HepG2 (cell line): ENCODE results near the gene RGL3. TPM values are rescaled to one million over a fixed set of nuclear protein-coding genes. Genes with fewer than 3 reads are reported as not detected.

ENCODE experiments used
- ARNT2 ChIP-seq: sonication (generic); formaldehyde crosslinking; IDR thresholded peaks from 2 replicates; pipeline ENCODE4 v1.8.0; 2022; ENCODE audit warnings: mild to moderate bottlenecking, low read depth, missing genetic modification reagents, moderate library complexity
- ATAD3A ChIP-seq: sonication (generic); formaldehyde crosslinking; IDR thresholded peaks from 2 replicates; pipeline ENCODE4 v1.4.0; 2020; ENCODE audit warnings: missing genetic modification reagents
- FOXA3 ChIP-seq: IDR thresholded peaks from 2 replicates; pipeline ENCODE4 v1.6.1; 2016; ENCODE audit warnings: missing genetic modification reagents, missing compliant biosample characterization
- GABPB1 ChIP-seq: IDR thresholded peaks from 2 replicates; pipeline ENCODE4 v1.6.1; 2016; ENCODE audit warnings: mild to moderate bottlenecking, missing genetic modification reagents, moderate library complexity, missing compliant biosample characterization
- HNF4A ChIP-seq: sonication (generic); formaldehyde crosslinking; IDR thresholded peaks from 2 replicates; pipeline ENCODE4 v1.4.0; 2020; ENCODE audit warnings: missing genetic modification reagents
- LCORL ChIP-seq, 2 experiments: fragments of 450-650 bp in 1 of 2; sonication (generic) in 1 of 2; formaldehyde crosslinking in 1 of 2; IDR thresholded peaks; 2 replicates each; pipeline versions ENCODE4 v1.5.0 to v1.6.1; 2017 to 2020; ENCODE audit warnings: antibody characterized with exemption in 1 of 2, missing genetic modification reagents in 1 of 2
- MED1 ChIP-seq: sonication (generic); formaldehyde crosslinking; IDR thresholded peaks from 2 replicates; pipeline ENCODE4 v1.4.0; 2020; ENCODE audit warnings: missing genetic modification reagents
- MEF2D ChIP-seq: sonication (generic); formaldehyde crosslinking; IDR thresholded peaks from 2 replicates; pipeline ENCODE4 v1.5.1; 2020; ENCODE audit warnings: mild to moderate bottlenecking, missing genetic modification reagents
- PCBP1 ChIP-seq: fragments of 200-400 bp; formaldehyde crosslinking; IDR thresholded peaks from 2 replicates; pipeline ENCODE4 v1.6.1; 2017; ENCODE audit warnings: mild to moderate bottlenecking, low read depth, low read length, borderline replicate concordance
- RARA ChIP-seq: IDR thresholded peaks from 2 replicates; pipeline ENCODE4 v1.6.1; 2016; ENCODE audit warnings: missing genetic modification reagents, missing compliant biosample characterization
- RELA ChIP-seq: sonication (generic); formaldehyde crosslinking; IDR thresholded peaks from 2 replicates; pipeline ENCODE4 v1.4.0; 2020; ENCODE audit warnings: missing genetic modification reagents
- SAP130 ChIP-seq: IDR thresholded peaks from 2 replicates; pipeline ENCODE4 v1.6.1; 2016; ENCODE audit warnings: low read depth
- ZNF274 ChIP-seq: sonication (generic); formaldehyde crosslinking; IDR thresholded peaks from 2 replicates; pipeline ENCODE4 v1.5.1; 2020; ENCODE audit warnings: mild to moderate bottlenecking, missing genetic modification reagents
- ZNF333 ChIP-seq: sonication (generic); formaldehyde crosslinking; IDR thresholded peaks from 2 replicates; pipeline ENCODE4 v1.4.0; 2020; ENCODE audit warnings: mild to moderate bottlenecking, missing genetic modification reagents, borderline replicate concordance
- ZNF34 ChIP-seq: sonication (generic); formaldehyde crosslinking; IDR thresholded peaks from 2 replicates; pipeline ENCODE4 v1.4.0; 2020; ENCODE audit warnings: mild to moderate bottlenecking, missing genetic modification reagents, borderline replicate concordance
- ZNF720 ChIP-seq: sonication (generic); formaldehyde crosslinking; IDR thresholded peaks from 2 replicates; pipeline ENCODE4 v1.4.0; 2020; ENCODE audit warnings: missing genetic modification reagents
- polyA plus RNA-seq, 8 experiments: library from polyadenylated mRNA; depleted of rRNA in 3 of 8; stranded (reverse) in 7 of 8; unstranded in 1 of 8; fragments of >200 nt; fragmentation: Illumina TruSeq in 4 of 8; extraction: Trizol in 4 of 8; gene quantifications; 2 replicates each; pipeline versions ENCODE4 v1.2.1 to v1.2.3, GENCODE V29; 2011 to 2016; ENCODE audit warnings: low read depth in 4 of 8, missing spikeins in 1 of 8, mixed read lengths in 1 of 8; ENCODE audit not compliant: insufficient read depth in 1 of 8
- total RNA-seq, 5 experiments: library from RNA; depleted of rRNA; stranded (reverse); fragments of >200 nt; fragmentation: Illumina TruSeq; extraction: Trizol; gene quantifications; 2 replicates each; pipeline ENCODE4 v1.2.3, GENCODE V29; 2016; ENCODE audit warnings: low read depth in 1 of 5
- TF ChIP-seq, protein P1 (sequence below): sonication (generic); formaldehyde crosslinking; IDR thresholded peaks from 2 replicates; pipeline ENCODE4 v1.5.1; 2020; ENCODE audit warnings: missing genetic modification reagents, mild to moderate bottlenecking, borderline replicate concordance
- TF ChIP-seq, protein P2 (sequence below): IDR thresholded peaks from 2 replicates; pipeline ENCODE4 v1.4.0; 2020; ENCODE audit warnings: mild to moderate bottlenecking, missing genetic modification reagents

RGL3 gene
- total and polyA plus RNA-seq, 2 of the 13 experiments (the other 11 are each of a cell fraction or from before 2014, with no cell fraction given), result 4.2 to 7.6 TPM

DNA sequence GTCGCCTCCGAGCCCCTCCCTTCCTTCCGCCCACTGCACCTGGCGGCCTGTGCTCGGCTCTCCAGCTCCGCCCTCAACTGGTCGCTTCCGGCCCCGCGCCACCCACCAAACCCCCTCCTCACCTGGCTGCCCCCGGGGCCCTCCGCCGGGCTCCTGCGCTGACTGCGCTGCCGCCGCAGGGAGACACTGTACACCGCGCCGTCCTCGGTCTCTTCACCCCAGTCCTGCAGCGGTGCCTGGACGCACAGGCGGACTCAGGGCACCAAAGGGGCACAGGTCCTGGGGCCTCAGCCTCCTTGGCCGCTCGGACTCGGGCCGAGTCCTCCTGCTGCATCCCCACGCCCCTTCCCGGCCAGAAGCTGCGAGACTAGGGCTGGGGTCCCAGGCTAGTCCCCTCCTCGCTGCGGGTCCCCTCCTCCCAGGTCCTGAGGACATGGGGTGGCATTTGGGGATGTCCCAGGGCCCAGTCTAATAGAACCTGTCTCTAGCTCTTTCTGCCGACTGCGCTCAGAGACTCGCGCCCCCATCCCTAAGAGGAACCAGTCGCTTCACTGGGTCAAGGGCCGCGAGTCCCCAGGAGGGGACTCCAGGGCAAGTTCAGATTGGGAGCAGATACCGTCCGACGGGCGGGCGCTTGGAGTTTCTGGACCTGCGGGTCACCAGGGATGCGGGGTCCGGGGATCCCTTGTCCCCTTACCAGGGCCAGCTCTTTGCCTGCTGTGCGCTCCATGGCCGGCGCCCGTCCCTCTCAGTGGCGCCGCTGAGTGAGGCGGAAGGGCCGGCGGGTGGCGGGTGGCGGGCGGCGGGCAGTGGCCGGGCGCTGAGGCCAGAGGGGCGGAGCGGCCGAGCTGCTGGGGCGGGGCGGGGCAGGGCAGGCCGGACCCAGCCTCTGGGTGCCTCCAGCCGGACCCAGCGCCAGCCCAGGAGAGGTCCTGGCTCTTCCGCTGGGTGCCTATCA, at the start of gene RGL3 (continued):
- TF ChIP-seq ZNF274 (CRISPR knock-in tag) (peak; percentile 44; the same call in 1 of the 2 replicates), FOXA3 (CRISPR knock-in tag) (no peak), MEF2D (no peak), SAP130 (CRISPR knock-in tag) (peak; percentile 19), ZNF34 (CRISPR knock-in tag) (no peak), PCBP1 (no peak), LCORL (IDR thresholded peaks at IDR 0.05) (no peak), LCORL (CRISPR knock-in tag; IDR thresholded peaks at IDR 0.05) (peak; percentile 66; the same call in 1 of the 2 replicates), ZNF720 (CRISPR knock-in tag) (no peak), RELA (CRISPR knock-in tag) (no peak), ARNT2 (CRISPR knock-in tag) (no peak; the same call in 1 of the 2 replicates), ZNF333 (CRISPR knock-in tag) (0 out of 2 replicates have a peak, but pooled peaks have one; percentile 32), MED1 (CRISPR knock-in tag) (no peak), GABPB1 (CRISPR knock-in tag) (peak; percentile 83), RARA (CRISPR knock-in tag) (0 out of 2 replicates have a peak, but pooled peaks have one; percentile 3), ATAD3A (CRISPR knock-in tag) (no peak), HNF4A (CRISPR knock-in tag) (no peak; the same call in 1 of the 2 replicates)
- TF ChIP-seq, protein P1, sequence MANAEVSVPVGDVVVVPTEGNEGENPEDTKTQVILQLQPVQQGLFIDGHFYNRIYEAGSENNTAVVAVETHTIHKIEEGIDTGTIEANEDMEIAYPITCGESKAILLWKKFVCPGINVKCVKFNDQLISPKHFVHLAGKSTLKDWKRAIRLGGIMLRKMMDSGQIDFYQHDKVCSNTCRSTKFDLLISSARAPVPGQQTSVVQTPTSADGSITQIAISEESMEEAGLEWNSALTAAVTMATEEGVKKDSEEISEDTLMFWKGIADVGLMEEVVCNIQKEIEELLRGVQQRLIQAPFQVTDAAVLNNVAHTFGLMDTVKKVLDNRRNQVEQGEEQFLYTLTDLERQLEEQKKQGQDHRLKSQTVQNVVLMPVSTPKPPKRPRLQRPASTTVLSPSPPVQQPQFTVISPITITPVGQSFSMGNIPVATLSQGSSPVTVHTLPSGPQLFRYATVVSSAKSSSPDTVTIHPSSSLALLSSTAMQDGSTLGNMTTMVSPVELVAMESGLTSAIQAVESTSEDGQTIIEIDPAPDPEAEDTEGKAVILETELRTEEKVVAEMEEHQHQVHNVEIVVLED (CRISPR knock-in tag), result no peak
- TF ChIP-seq, protein P2, sequence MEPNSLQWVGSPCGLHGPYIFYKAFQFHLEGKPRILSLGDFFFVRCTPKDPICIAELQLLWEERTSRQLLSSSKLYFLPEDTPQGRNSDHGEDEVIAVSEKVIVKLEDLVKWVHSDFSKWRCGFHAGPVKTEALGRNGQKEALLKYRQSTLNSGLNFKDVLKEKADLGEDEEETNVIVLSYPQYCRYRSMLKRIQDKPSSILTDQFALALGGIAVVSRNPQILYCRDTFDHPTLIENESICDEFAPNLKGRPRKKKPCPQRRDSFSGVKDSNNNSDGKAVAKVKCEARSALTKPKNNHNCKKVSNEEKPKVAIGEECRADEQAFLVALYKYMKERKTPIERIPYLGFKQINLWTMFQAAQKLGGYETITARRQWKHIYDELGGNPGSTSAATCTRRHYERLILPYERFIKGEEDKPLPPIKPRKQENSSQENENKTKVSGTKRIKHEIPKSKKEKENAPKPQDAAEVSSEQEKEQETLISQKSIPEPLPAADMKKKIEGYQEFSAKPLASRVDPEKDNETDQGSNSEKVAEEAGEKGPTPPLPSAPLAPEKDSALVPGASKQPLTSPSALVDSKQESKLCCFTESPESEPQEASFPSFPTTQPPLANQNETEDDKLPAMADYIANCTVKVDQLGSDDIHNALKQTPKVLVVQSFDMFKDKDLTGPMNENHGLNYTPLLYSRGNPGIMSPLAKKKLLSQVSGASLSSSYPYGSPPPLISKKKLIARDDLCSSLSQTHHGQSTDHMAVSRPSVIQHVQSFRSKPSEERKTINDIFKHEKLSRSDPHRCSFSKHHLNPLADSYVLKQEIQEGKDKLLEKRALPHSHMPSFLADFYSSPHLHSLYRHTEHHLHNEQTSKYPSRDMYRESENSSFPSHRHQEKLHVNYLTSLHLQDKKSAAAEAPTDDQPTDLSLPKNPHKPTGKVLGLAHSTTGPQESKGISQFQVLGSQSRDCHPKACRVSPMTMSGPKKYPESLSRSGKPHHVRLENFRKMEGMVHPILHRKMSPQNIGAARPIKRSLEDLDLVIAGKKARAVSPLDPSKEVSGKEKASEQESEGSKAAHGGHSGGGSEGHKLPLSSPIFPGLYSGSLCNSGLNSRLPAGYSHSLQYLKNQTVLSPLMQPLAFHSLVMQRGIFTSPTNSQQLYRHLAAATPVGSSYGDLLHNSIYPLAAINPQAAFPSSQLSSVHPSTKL, result no peak
